GM10248 (cell line): ENCODE measurements around the gene NUDT14.

ENCODE experiments used
- CTCF ChIA-PET: fragments of 300-600 bp; sonication (Branson Sonifier 250); formaldehyde crosslinking; extraction: SDS; loops from one replicate; lab custom pipeline; 2021; ENCODE audit warnings: antibody characterized with exemption; lab: Yijun Ruan, JAX
- POLR2A ChIA-PET: fragments of 350-650 bp; sonication (Branson Sonifier 250); formaldehyde crosslinking; extraction: SDS; loops from one replicate; lab custom pipeline; 2020; ENCODE audit warnings: antibody characterized with exemption; lab: Yijun Ruan, JAX
- DNase-seq: peaks from one replicate; pipeline ENCODE4 v3.0.0; 2012; ENCODE audit errors: extremely low spot score
- CTCF ChIP-seq: IDR thresholded peaks from 2 replicates; pipeline ENCODE4 v1.5.1; 2012; ENCODE audit warnings: mild to moderate bottlenecking, low read depth; ENCODE audit errors: extremely low read depth, missing control alignments, control extremely low read depth

Gene NUDT14

GRCh38 chr14:105208738-105209075 lies 27.6 kb upstream of the NUDT14 start:
- ChIA-PET CTCF (interaction anchor here (1.7 kb wide), 1 partner anchor 119 kb away, joined by 4 read pairs; no protein-coding TSS in a partner anchor), POLR2A (no interaction called here)
- no peak for DNase-seq
- no peak for TF ChIP-seq CTCF

GRCh38 chr14:105207996-105208737 lies 27.1 kb upstream of the NUDT14 start:
- ChIA-PET CTCF (interaction anchor here (1.7 kb wide), 1 partner anchor 118 kb away, joined by 4 read pairs; no protein-coding TSS in a partner anchor), POLR2A (no interaction called here)
- no peak for TF ChIP-seq CTCF
- no peak for DNase-seq

GRCh38 chr14:105207460-105207901 lies 26.4 kb upstream of the NUDT14 start:
- no peak for DNase-seq
- TF ChIP-seq CTCF, result no peak
- ChIA-PET CTCF (interaction anchor here (0.8 to 1.7 kb wide), 2 partner anchors 117 to 144 kb away, joined by 3 to 4 read pairs; no protein-coding TSS in a partner anchor), POLR2A (no interaction called here)

GRCh38 chr14:105206873-105207272 lies 25.8 kb upstream of the NUDT14 start:
- ChIA-PET POLR2A (no interaction called here), CTCF (interaction anchor here (0.8 to 1.7 kb wide), 3 partner anchors 63 to 145 kb away, joined by 3 to 4 read pairs (median 3); no protein-coding TSS in a partner anchor)
- TF ChIP-seq CTCF, result no peak
- DNase-seq, result no peak

- DNase-seq, result no peak
- CTCF ChIA-PET, result interaction anchor here (1.0 to 1.3 kb wide), 2 partner anchors 11 to 65 kb away, joined by 3 read pairs; no protein-coding TSS in a partner anchor
- POLR2A ChIA-PET, result interaction anchor here (0.5 kb wide), 1 partner anchor 358 kb away, joined by 3 read pairs; no protein-coding TSS in a partner anchor
- TF ChIP-seq CTCF, result no peak
Observed at GRCh38 chr14:105205673-105206208, 24.6 kb upstream of the NUDT14 start.

- CTCF ChIA-PET, result interaction anchor here (0.8 to 2.3 kb wide), 3 partner anchors 12 to 147 kb away, joined by 3 to 8 read pairs (median 3); no protein-coding TSS in a partner anchor
Observed at GRCh38 chr14:105204931-105205672, 24.0 kb upstream of the NUDT14 start.

More at GRCh38 chr14:105204931-105205672, 24.0 kb upstream of the NUDT14 start:
- POLR2A ChIA-PET, result interaction anchor here (0.5 kb wide), 1 partner anchor 357 kb away, joined by 3 read pairs; no protein-coding TSS in a partner anchor
- no peak for DNase-seq
- TF ChIP-seq CTCF, result no peak
